Hepatocyte (in vitro differentiated cells): Measurements from ENCODE around the gene ERGIC1. TPM values are rescaled to one million over a fixed set of nuclear protein-coding genes. Genes with fewer than 3 reads are reported as not detected.

ENCODE experiments used
- DNase-seq: peaks from one replicate; pipeline ENCODE4 v3.0.0-alpha.2; 2016; ENCODE audit warnings: low spot score
- H2AFZ ChIP-seq: fragments of 200-600 bp; sonication (generic); 2 replicates; pipeline ENCODE4 v1.6.0; 2016; ENCODE audit warnings: antibody characterized with exemption, mild to moderate bottlenecking
- H3K27ac ChIP-seq: fragments of 200-600 bp; sonication (generic); 2 replicates; pipeline ENCODE4 v1.5.1; 2016; ENCODE audit warnings: mild to moderate bottlenecking
- H3K27me3 ChIP-seq: fragments of 200-600 bp; sonication (generic); 2 replicates; pipeline ENCODE4 v1.6.1; 2016
- H3K36me3 ChIP-seq: fragments of 200-600 bp; sonication (generic); replicated peaks from 2 replicates; pipeline ENCODE4 v1.5.1; 2016; ENCODE audit warnings: low read depth; ENCODE audit not compliant: insufficient read depth
- H3K4me1 ChIP-seq: fragments of 200-600 bp; sonication (generic); 2 replicates; pipeline ENCODE4 v1.5.1; 2016; ENCODE audit warnings: mild to moderate bottlenecking, moderate library complexity; ENCODE audit not compliant: insufficient read depth
- H3K4me2 ChIP-seq: fragments of 200-600 bp; sonication (generic); 2 replicates; pipeline ENCODE4 v1.6.0; 2016
- H3K4me3 ChIP-seq: fragments of 200-600 bp; sonication (generic); 2 replicates; pipeline ENCODE4 v1.5.1; 2016; ENCODE audit warnings: mild to moderate bottlenecking
- H3K79me2 ChIP-seq: fragments of 200-600 bp; sonication (generic); 2 replicates; pipeline ENCODE4 v1.6.0; 2017; ENCODE audit warnings: mild to moderate bottlenecking
- H3K9me2 ChIP-seq: fragments of 200-600 bp; sonication (generic); replicated peaks from 2 replicates; pipeline ENCODE4 v1.6.0; 2017; ENCODE audit warnings: mild to moderate bottlenecking; ENCODE audit not compliant: insufficient read depth
- H3K9me3 ChIP-seq: fragments of 200-600 bp; sonication (generic); 2 replicates; pipeline ENCODE4 v1.5.1; 2016; ENCODE audit warnings: low read depth, mild to moderate bottlenecking
- H4K20me1 ChIP-seq: fragments of 200-600 bp; sonication (generic); 2 replicates; pipeline ENCODE4 v1.6.0; 2016; ENCODE audit warnings: mild to moderate bottlenecking; ENCODE audit not compliant: insufficient read depth, poor library complexity, severe bottlenecking
- CTCF ChIP-seq: fragments of 200-600 bp; sonication (generic); IDR thresholded peaks from 2 replicates; pipeline ENCODE4 v1.5.1; 2016; ENCODE audit warnings: antibody characterized with exemption, mild to moderate bottlenecking; ENCODE audit not compliant: poor library complexity
- EZH2 ChIP-seq: fragments of 200-600 bp; sonication (generic); IDR thresholded peaks from 2 replicates; pipeline ENCODE4 v1.6.1; 2016; ENCODE audit warnings: antibody characterized with exemption, mild to moderate bottlenecking, borderline replicate concordance
- EZH2phosphoT487 ChIP-seq: fragments of 200-600 bp; sonication (generic); IDR thresholded peaks from one replicate; pipeline ENCODE4 v1.6.1; 2018; ENCODE audit warnings: antibody characterized with exemption, mild to moderate bottlenecking, low read depth, moderate library complexity; ENCODE audit not compliant: unreplicated experiment, severe bottlenecking
- WGBS: methylation state at CpG from one replicate; pipeline ENCODE4 v1.1.6; 2016; ENCODE audit warnings: low lambda C conversion rate; ENCODE audit errors: missing lambda C conversion rate; 5-methylcytosine and 5-hydroxymethylcytosine counted together
- polyA plus RNA-seq: library from polyadenylated mRNA; unstranded; fragments of >200 nt; fragmentation: Nextera tagmentation; extraction: Ambion mirVana; gene quantifications from 2 replicates; pipeline ENCODE4 v1.2.1, GENCODE V29; 2016
- total RNA-seq: library from RNA; depleted of rRNA; stranded (reverse); fragments of >200 nt; gene quantifications from 2 replicates; pipeline ENCODE4 v1.2.3, GENCODE V29; 2014

ERGIC1 gene
- total and polyA plus RNA-seq, 2 experiments from 2014 or later = 39.1 to 107 TPM

- Histone ChIP-seq H3K9me3 (no peaks in the 10 kb centered on the region), H3K27ac (no peak overlapping the region), H3K4me3 (no peak overlapping the region), H3K36me3 (no peaks in the 10 kb centered on the region), H3K4me1 (peaks cover 34% of the 10 kb centered on the region), H3K9me2 (no peaks in the 10 kb centered on the region), H2AFZ (no peak overlapping the region), H3K27me3 (no peaks in the 10 kb centered on the region), H3K79me2 (no peaks in the 10 kb centered on the region), H3K4me2 (no peak overlapping the region), H4K20me1 (no peaks in the 10 kb centered on the region)
- 92% methylated on average over 6 of the region's 6 CpGs for WGBS
- no peak for TF ChIP-seq CTCF
- TF ChIP-seq EZH2 = no peak
- TF ChIP-seq EZH2phosphoT487 = no peak
- DNase-seq = no peak
Observed at GRCh38 chr5:172791286-172791685, 42.8 kb upstream of the ERGIC1 start.

- TF ChIP-seq EZH2phosphoT487 (no peak), CTCF (no peak), EZH2 (no peak)
- Histone ChIP-seq H3K4me1 (peaks cover 34% of the 10 kb centered on the region), H3K27ac (no peak overlapping the region), H3K79me2 (no peaks in the 10 kb centered on the region), H4K20me1 (no peaks in the 10 kb centered on the region), H3K36me3 (no peaks in the 10 kb centered on the region), H2AFZ (no peak overlapping the region), H3K4me2 (no peak overlapping the region), H3K9me2 (no peaks in the 10 kb centered on the region), H3K4me3 (no peak overlapping the region), H3K9me3 (no peaks in the 10 kb centered on the region), H3K27me3 (no peaks in the 10 kb centered on the region)
- 93% methylated on average over 10 of the region's 10 CpGs for WGBS
- no peak for DNase-seq
Observed at GRCh38 chr5:172791726-172792445, 42.2 kb upstream of the ERGIC1 start.

- TF ChIP-seq EZH2 = no peak
- no peak for TF ChIP-seq EZH2phosphoT487
- no peak for TF ChIP-seq CTCF
- no peak for DNase-seq
- no peaks in the 10 kb centered on the region for H3K79me2 ChIP-seq
- no peaks in the 10 kb centered on the region for H4K20me1 ChIP-seq
- WGBS = 84% methylated on average over 13 of the region's 13 CpGs
- no peak overlapping the region for H2AFZ ChIP-seq
- no peak overlapping the region for H3K4me2 ChIP-seq
- no peaks in the 10 kb centered on the region for H3K9me2 ChIP-seq
- H3K9me3 ChIP-seq = no peaks in the 10 kb centered on the region
- H3K27me3 ChIP-seq = no peaks in the 10 kb centered on the region
- H3K4me3 ChIP-seq = no peak overlapping the region
- H3K4me1 ChIP-seq = peaks cover 29% of the 10 kb centered on the region
- H3K27ac ChIP-seq = peak overlapping the region; percentile 81
- no peaks in the 10 kb centered on the region for H3K36me3 ChIP-seq
Observed at GRCh38 chr5:172792701-172793570, 41.1 kb upstream of the ERGIC1 start.
